ENCODE data around the gene AMN1.
"Not testable (repeated sequence)": the region's sequence is repeated elsewhere in the genome, so short reads cannot be mapped to it uniquely, and the experiment has no call there.

Gene AMN1

GRCh38 chr12:31728917-31729640 lies at the start of gene AMN1:
Gene AMN1 (minus strand): TSS chr12:31729021. CDS start chr12:31729008, 13 bp downstream.
- H3K27ac ChIP-seq (ENCODE audit: low read length), result peak within 1 kb of the TSS; percentile 99
- peak within 1 kb of the TSS; percentile 77 to 86 for H3K4me3 ChIP-seq (ENCODE audit: low read depth in 1 of 2, low read length in 2 of 2)
- H3K9me3 ChIP-seq (ENCODE audit: control insufficient read depth in 1 of 2, low read length in 2 of 2), result no peaks in the 10 kb centered on the region
- peaks cover 5 to 11% of the 10 kb centered on the region in 2 donors for H3K4me1 ChIP-seq (ENCODE audit: control insufficient read depth in 1 of 2, insufficient read depth in 2 of 2, low read length in 2 of 2)
- H3K27me3 ChIP-seq (ENCODE audit: low read depth, low read length), result no peaks in the 10 kb centered on the region
- no peaks in the 10 kb centered on the region for H3K36me3 ChIP-seq (ENCODE audit: control insufficient read depth in 1 of 2, insufficient read depth in 2 of 2, low read length in 2 of 2)

- Histone ChIP-seq H3K27me3 (ENCODE audit: low read depth, low read length) (no peaks in the 10 kb centered on the region), H3K9me3 (ENCODE audit: control insufficient read depth in 1 of 2, low read length in 2 of 2) (no peaks in the 10 kb centered on the region), H3K36me3 (ENCODE audit: control insufficient read depth in 1 of 2, insufficient read depth in 2 of 2, low read length in 2 of 2) (no peaks in the 10 kb centered on the region), H3K27ac (ENCODE audit: low read length) (no peak overlapping the region), H3K4me3 (ENCODE audit: low read depth in 1 of 2, low read length in 2 of 2) (no peak overlapping the region), H3K4me1 (ENCODE audit: control insufficient read depth in 1 of 2, insufficient read depth in 2 of 2, low read length in 2 of 2) (no peaks in the 10 kb centered on the region)
These were observed 45.0 kb upstream of the AMN1 start for GRCh38 chr12:31773867-31774266.

- no peaks in the 10 kb centered on the region for H3K9me3 ChIP-seq (ENCODE audit: control insufficient read depth in 1 of 2, low read length in 2 of 2)
- H3K4me1 ChIP-seq (ENCODE audit: control insufficient read depth in 1 of 2, insufficient read depth in 2 of 2, low read length in 2 of 2), result no peaks in the 10 kb centered on the region
- no peaks in the 10 kb centered on the region for H3K36me3 ChIP-seq (ENCODE audit: control insufficient read depth in 1 of 2, insufficient read depth in 2 of 2, low read length in 2 of 2)
- H3K4me3 ChIP-seq (ENCODE audit: low read depth in 1 of 2, low read length in 2 of 2), result no peak overlapping the region
- H3K27me3 ChIP-seq (ENCODE audit: low read depth, low read length), result no peaks in the 10 kb centered on the region
- no peak overlapping the region for H3K27ac ChIP-seq (ENCODE audit: low read length)
These were observed 44.5 kb upstream of the AMN1 start for GRCh38 chr12:31773223-31773750.

- Histone ChIP-seq H3K4me3 (ENCODE audit: low read depth in 1 of 2, low read length in 2 of 2) (no peak overlapping the region), H3K27me3 (ENCODE audit: low read depth, low read length) (no peaks in the 10 kb centered on the region), H3K9me3 (ENCODE audit: control insufficient read depth in 1 of 2, low read length in 2 of 2) (no peaks in the 10 kb centered on the region), H3K27ac (ENCODE audit: low read length) (no peak overlapping the region), H3K36me3 (ENCODE audit: control insufficient read depth in 1 of 2, insufficient read depth in 2 of 2, low read length in 2 of 2) (no peaks in the 10 kb centered on the region), H3K4me1 (ENCODE audit: control insufficient read depth in 1 of 2, insufficient read depth in 2 of 2, low read length in 2 of 2) (no peaks in the 10 kb centered on the region)
These were observed 43.9 kb upstream of the AMN1 start for GRCh38 chr12:31772685-31773222.

GRCh38 chr12:31772186-31772585 lies 43.4 kb upstream of the AMN1 start:
- no peaks in the 10 kb centered on the region for H3K9me3 ChIP-seq (ENCODE audit: control insufficient read depth in 1 of 2, low read length in 2 of 2)
- H3K27me3 ChIP-seq (ENCODE audit: low read depth, low read length), result no peaks in the 10 kb centered on the region
- H3K4me1 ChIP-seq (ENCODE audit: control insufficient read depth in 1 of 2, insufficient read depth in 2 of 2, low read length in 2 of 2), result no peaks in the 10 kb centered on the region
- no peak overlapping the region for H3K27ac ChIP-seq (ENCODE audit: low read length)
- no peak overlapping the region for H3K4me3 ChIP-seq (ENCODE audit: low read depth in 1 of 2, low read length in 2 of 2)
- no peaks in the 10 kb centered on the region for H3K36me3 ChIP-seq (ENCODE audit: control insufficient read depth in 1 of 2, insufficient read depth in 2 of 2, low read length in 2 of 2)

- Histone ChIP-seq H3K4me3 (ENCODE audit: low read depth in 1 of 2, low read length in 2 of 2) (no peak overlapping the region), H3K27me3 (ENCODE audit: low read depth, low read length) (no peaks in the 10 kb centered on the region), H3K4me1 (ENCODE audit: control insufficient read depth in 1 of 2, insufficient read depth in 2 of 2, low read length in 2 of 2) (no peaks in the 10 kb centered on the region), H3K27ac (ENCODE audit: low read length) (no peak overlapping the region), H3K36me3 (ENCODE audit: control insufficient read depth in 1 of 2, insufficient read depth in 2 of 2, low read length in 2 of 2) (no peaks in the 10 kb centered on the region), H3K9me3 (ENCODE audit: control insufficient read depth in 1 of 2, low read length in 2 of 2) (no peaks in the 10 kb centered on the region)
These were observed 39.2 kb upstream of the AMN1 start for GRCh38 chr12:31768046-31768445.

GRCh38 chr12:31765931-31766330 lies 37.1 kb upstream of the AMN1 start:
- no peak overlapping the region for H3K4me3 ChIP-seq (ENCODE audit: low read depth in 1 of 2, low read length in 2 of 2)
- no peaks in the 10 kb centered on the region for H3K4me1 ChIP-seq (ENCODE audit: control insufficient read depth in 1 of 2, insufficient read depth in 2 of 2, low read length in 2 of 2)
- H3K27ac ChIP-seq (ENCODE audit: low read length), result no peak overlapping the region
- no peaks in the 10 kb centered on the region for H3K36me3 ChIP-seq (ENCODE audit: control insufficient read depth in 1 of 2, insufficient read depth in 2 of 2, low read length in 2 of 2)
- no peaks in the 10 kb centered on the region for H3K27me3 ChIP-seq (ENCODE audit: low read depth, low read length)
- peaks cover 0 to 2% of the 10 kb centered on the region in 2 donors for H3K9me3 ChIP-seq (ENCODE audit: control insufficient read depth in 1 of 2, low read length in 2 of 2)

GRCh38 chr12:31759632-31760459 lies 31.0 kb upstream of the AMN1 start:
- Histone ChIP-seq H3K4me1 (ENCODE audit: control insufficient read depth in 1 of 2, insufficient read depth in 2 of 2, low read length in 2 of 2) (no peaks in the 10 kb centered on the region), H3K9me3 (ENCODE audit: control insufficient read depth in 1 of 2, low read length in 2 of 2) (peaks cover 0 to 2% of the 10 kb centered on the region in 2 donors), H3K27ac (ENCODE audit: low read length) (no peak overlapping the region), H3K4me3 (ENCODE audit: low read depth in 1 of 2, low read length in 2 of 2) (no peak overlapping the region), H3K27me3 (ENCODE audit: low read depth, low read length) (no peaks in the 10 kb centered on the region), H3K36me3 (ENCODE audit: control insufficient read depth in 1 of 2, insufficient read depth in 2 of 2, low read length in 2 of 2) (no peaks in the 10 kb centered on the region)

GRCh38 chr12:31758297-31758696 lies 29.5 kb upstream of the AMN1 start:
- not testable (repeated sequence) for H3K27ac ChIP-seq (ENCODE audit: low read length); H3K9me3 ChIP-seq (ENCODE audit: control insufficient read depth in 1 of 2, low read length in 2 of 2); H3K4me3 ChIP-seq (ENCODE audit: low read depth in 1 of 2, low read length in 2 of 2); H3K4me1 ChIP-seq (ENCODE audit: control insufficient read depth in 1 of 2, insufficient read depth in 2 of 2, low read length in 2 of 2); H3K36me3 ChIP-seq (ENCODE audit: control insufficient read depth in 1 of 2, insufficient read depth in 2 of 2, low read length in 2 of 2); H3K27me3 ChIP-seq (ENCODE audit: low read depth, low read length)

GRCh38 chr12:31756977-31757420 lies 28.2 kb upstream of the AMN1 start:
- Histone ChIP-seq H3K4me3 (ENCODE audit: low read depth in 1 of 2, low read length in 2 of 2) (no peak overlapping the region), H3K27me3 (ENCODE audit: low read depth, low read length) (no peaks in the 10 kb centered on the region), H3K27ac (ENCODE audit: low read length) (no peak overlapping the region), H3K9me3 (ENCODE audit: control insufficient read depth in 1 of 2, low read length in 2 of 2) (no peaks in the 10 kb centered on the region), H3K36me3 (ENCODE audit: control insufficient read depth in 1 of 2, insufficient read depth in 2 of 2, low read length in 2 of 2) (no peaks in the 10 kb centered on the region), H3K4me1 (ENCODE audit: control insufficient read depth in 1 of 2, insufficient read depth in 2 of 2, low read length in 2 of 2) (no peaks in the 10 kb centered on the region)

- no peaks in the 10 kb centered on the region for H3K36me3 ChIP-seq (ENCODE audit: control insufficient read depth in 1 of 2, insufficient read depth in 2 of 2, low read length in 2 of 2)
- H3K27ac ChIP-seq (ENCODE audit: low read length), result no peak overlapping the region
These were observed 23.6 kb upstream of the AMN1 start for GRCh38 chr12:31752450-31752849.

More at GRCh38 chr12:31752450-31752849, 23.6 kb upstream of the AMN1 start:
- H3K9me3 ChIP-seq (ENCODE audit: control insufficient read depth in 1 of 2, low read length in 2 of 2), result no peaks in the 10 kb centered on the region
- H3K4me1 ChIP-seq (ENCODE audit: control insufficient read depth in 1 of 2, insufficient read depth in 2 of 2, low read length in 2 of 2), result no peaks in the 10 kb centered on the region
- H3K27me3 ChIP-seq (ENCODE audit: low read depth, low read length), result no peaks in the 10 kb centered on the region
- H3K4me3 ChIP-seq (ENCODE audit: low read depth in 1 of 2, low read length in 2 of 2), result no peak overlapping the region
